ENCODE results near the gene CMIP.
A peak's percentile ranks its signal among the peaks of the same experiment; 100 is the strongest.

The CMIP gene

GRCh38 chr16:81486540-81487061 is 42.0 kb downstream of the CMIP start:
- no peak overlapping the region for H3K27ac ChIP-seq (ENCODE audit: low read length)

DNA sequence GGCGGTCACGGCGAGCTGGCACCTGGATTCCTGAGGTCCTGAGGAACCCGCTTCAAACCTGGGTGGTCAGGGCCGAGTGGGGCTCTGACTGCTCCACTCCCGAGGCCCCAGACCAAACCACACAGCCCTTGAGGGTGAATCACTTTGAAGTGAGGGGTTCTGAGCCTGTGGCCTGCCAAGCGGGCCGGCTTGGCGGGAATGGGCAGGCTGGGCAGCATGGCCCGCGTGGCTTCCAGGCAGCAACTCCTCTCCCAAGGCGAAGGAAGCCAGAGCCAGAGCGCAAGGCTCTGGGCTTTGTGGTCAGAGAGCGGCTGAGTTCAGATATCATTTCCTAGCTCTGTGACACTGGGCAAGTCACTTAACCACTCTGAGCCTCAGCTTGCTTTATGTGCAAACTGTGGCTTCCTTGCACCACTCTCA is 42.7 kb downstream of the CMIP start:
- peaks cover 17 to 27% of the 10 kb centered on the region in 2 donors for H3K4me1 ChIP-seq (ENCODE audit: control insufficient read depth in 1 of 2, insufficient read depth in 2 of 2, low read length in 2 of 2)
- H3K4me3 ChIP-seq (ENCODE audit: low read depth in 1 of 2, low read length in 2 of 2), result no peak overlapping the region
- H3K27ac ChIP-seq (ENCODE audit: low read length), result no peak overlapping the region

More at GRCh38 chr16:81486540-81487061, 42.0 kb downstream of the CMIP start:
- Histone ChIP-seq H3K4me1 (ENCODE audit: control insufficient read depth in 1 of 2, insufficient read depth in 2 of 2, low read length in 2 of 2) (peaks cover 13 to 20% of the 10 kb centered on the region in 2 donors), H3K36me3 (ENCODE audit: control insufficient read depth in 1 of 2, insufficient read depth in 2 of 2, low read length in 2 of 2) (no peaks in the 10 kb centered on the region), H3K9me3 (ENCODE audit: control insufficient read depth in 1 of 2, low read length in 2 of 2) (no peaks in the 10 kb centered on the region), H3K4me3 (ENCODE audit: low read depth in 1 of 2, low read length in 2 of 2) (no peak overlapping the region), H3K27me3 (ENCODE audit: low read depth, low read length) (no peaks in the 10 kb centered on the region)

DNA sequence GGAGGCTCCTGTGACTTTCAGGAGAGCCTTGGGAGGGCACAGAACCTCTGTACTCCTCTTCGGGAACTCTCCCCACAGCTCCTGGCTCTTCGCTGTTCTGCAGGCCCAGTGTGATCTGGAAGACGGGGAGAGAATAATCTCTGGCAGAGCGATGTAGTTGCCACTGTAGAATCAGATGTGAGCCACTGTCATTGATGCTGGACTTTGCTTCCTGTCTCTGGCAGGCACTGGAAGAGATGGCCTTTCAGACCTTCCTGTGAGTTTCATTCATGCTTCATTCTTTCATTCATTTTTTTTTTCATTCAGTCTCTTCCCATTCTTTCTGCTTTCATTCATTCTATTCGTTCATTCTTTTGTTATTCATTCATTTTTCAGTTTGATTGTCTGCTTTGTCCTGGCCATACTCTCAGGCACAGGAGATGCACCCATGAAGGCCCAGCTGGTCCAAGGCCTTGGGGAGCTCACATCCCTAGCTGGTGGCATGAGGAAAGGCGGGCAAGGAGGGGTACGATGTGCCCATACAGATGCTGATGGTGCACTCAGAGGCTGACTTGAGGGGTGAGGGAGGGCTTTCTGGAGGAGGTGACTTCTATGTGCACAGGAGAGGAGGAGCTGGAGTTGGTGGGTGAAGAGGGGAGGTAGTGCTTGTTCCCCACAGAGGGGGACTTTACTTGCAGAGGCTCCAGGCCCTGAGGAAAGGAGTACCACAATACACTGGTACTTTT is 44.2 kb downstream of the CMIP start:
- peaks cover 23 to 27% of the 10 kb centered on the region in 2 donors for H3K4me1 ChIP-seq (ENCODE audit: control insufficient read depth in 1 of 2, insufficient read depth in 2 of 2, low read length in 2 of 2)

More for the DNA sequence above, 42.7 kb downstream of the CMIP start:
- Histone ChIP-seq H3K9me3 (ENCODE audit: control insufficient read depth in 1 of 2, low read length in 2 of 2) (no peaks in the 10 kb centered on the region), H3K36me3 (ENCODE audit: control insufficient read depth in 1 of 2, insufficient read depth in 2 of 2, low read length in 2 of 2) (no peaks in the 10 kb centered on the region), H3K27me3 (ENCODE audit: low read depth, low read length) (no peaks in the 10 kb centered on the region)

GRCh38 chr16:81489547-81490267 is 45.1 kb downstream of the CMIP start:
- Histone ChIP-seq H3K4me3 (ENCODE audit: low read depth in 1 of 2, low read length in 2 of 2) (no peak overlapping the region), H3K9me3 (ENCODE audit: control insufficient read depth in 1 of 2, low read length in 2 of 2) (no peaks in the 10 kb centered on the region), H3K27me3 (ENCODE audit: low read depth, low read length) (no peaks in the 10 kb centered on the region), H3K27ac (ENCODE audit: low read length) (no peak overlapping the region), H3K4me1 (ENCODE audit: control insufficient read depth in 1 of 2, insufficient read depth in 2 of 2, low read length in 2 of 2) (peaks cover 19 to 21% of the 10 kb centered on the region in 2 donors), H3K36me3 (ENCODE audit: control insufficient read depth in 1 of 2, insufficient read depth in 2 of 2, low read length in 2 of 2) (no peaks in the 10 kb centered on the region)

More for the DNA sequence above, 44.2 kb downstream of the CMIP start:
- no peaks in the 10 kb centered on the region for H3K27me3 ChIP-seq (ENCODE audit: low read depth, low read length)
- no peak overlapping the region for H3K4me3 ChIP-seq (ENCODE audit: low read depth in 1 of 2, low read length in 2 of 2)
- no peak overlapping the region for H3K27ac ChIP-seq (ENCODE audit: low read length)
- H3K9me3 ChIP-seq (ENCODE audit: control insufficient read depth in 1 of 2, low read length in 2 of 2), result no peaks in the 10 kb centered on the region
- H3K36me3 ChIP-seq (ENCODE audit: control insufficient read depth in 1 of 2, insufficient read depth in 2 of 2, low read length in 2 of 2), result no peaks in the 10 kb centered on the region

DNA sequence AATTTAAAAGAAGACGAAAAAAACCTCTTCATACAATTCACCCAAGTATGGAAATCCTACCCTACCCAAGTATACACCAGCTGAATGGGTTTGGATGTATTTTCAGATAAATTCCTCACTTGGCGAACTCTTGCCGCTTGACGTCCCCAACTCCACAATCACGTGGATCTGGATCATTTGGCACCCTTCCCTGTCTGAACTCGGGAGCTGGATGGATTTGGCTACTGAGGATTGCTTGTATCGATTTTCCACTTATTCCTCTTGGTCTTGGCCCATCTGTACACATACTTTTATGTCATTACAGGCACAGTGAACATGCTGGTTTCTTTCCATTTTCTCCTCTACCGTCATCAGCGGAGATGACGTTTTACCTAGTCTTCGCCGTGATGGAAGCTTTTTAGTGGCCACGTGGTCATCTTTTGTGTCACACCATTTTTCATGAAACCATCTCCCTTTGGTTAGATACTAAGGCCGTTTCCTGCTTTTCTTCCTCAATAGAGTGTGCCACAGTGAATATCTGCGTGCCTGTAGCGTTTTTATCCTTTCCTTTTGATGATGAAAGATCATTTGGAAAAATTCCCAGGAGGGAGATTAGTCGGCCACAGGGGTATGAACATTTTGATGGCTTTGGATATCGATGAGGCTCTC is 47.1 kb downstream of the CMIP start:
- H3K36me3 ChIP-seq (ENCODE audit: control insufficient read depth in 1 of 2, insufficient read depth in 2 of 2, low read length in 2 of 2), result no peaks in the 10 kb centered on the region
- H3K27me3 ChIP-seq (ENCODE audit: low read depth, low read length), result no peaks in the 10 kb centered on the region
- H3K4me3 ChIP-seq (ENCODE audit: low read depth in 1 of 2, low read length in 2 of 2), result no peak overlapping the region
- peak overlapping the region; percentile 1 for H3K27ac ChIP-seq (ENCODE audit: low read length)
- H3K9me3 ChIP-seq (ENCODE audit: control insufficient read depth in 1 of 2, low read length in 2 of 2), result no peaks in the 10 kb centered on the region
- peaks cover 22 to 24% of the 10 kb centered on the region in 2 donors for H3K4me1 ChIP-seq (ENCODE audit: control insufficient read depth in 1 of 2, insufficient read depth in 2 of 2, low read length in 2 of 2)

DNA sequence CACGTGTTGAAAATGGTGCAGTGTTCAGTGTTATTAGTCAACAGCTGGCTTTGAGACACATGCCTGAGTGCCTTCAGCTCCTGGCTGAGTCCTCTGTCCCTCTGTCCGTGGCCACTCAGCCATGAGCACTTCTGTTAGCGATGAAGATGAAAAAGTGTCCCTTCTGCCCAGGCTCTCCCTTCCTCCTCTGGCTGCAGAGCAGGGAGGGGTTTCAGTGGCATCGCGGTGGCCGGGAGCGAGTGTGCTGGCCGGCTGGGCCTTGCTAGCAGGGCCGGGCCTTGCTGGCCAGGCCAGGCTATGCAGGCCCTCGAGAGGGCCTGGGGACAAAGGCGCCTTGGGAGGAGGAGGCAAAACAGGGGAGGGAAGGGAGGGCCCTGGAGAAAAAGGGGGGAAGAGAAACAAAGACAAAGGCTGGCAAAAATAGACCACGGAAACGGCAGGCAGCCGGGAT is 47.7 kb downstream of the CMIP start:
- Histone ChIP-seq H3K27ac (ENCODE audit: low read length) (peak overlapping the region; percentile 1), H3K27me3 (ENCODE audit: low read depth, low read length) (no peaks in the 10 kb centered on the region), H3K4me1 (ENCODE audit: control insufficient read depth in 1 of 2, insufficient read depth in 2 of 2, low read length in 2 of 2) (peaks cover 28 to 31% of the 10 kb centered on the region in 2 donors), H3K9me3 (ENCODE audit: control insufficient read depth in 1 of 2, low read length in 2 of 2) (no peaks in the 10 kb centered on the region), H3K4me3 (ENCODE audit: low read depth in 1 of 2, low read length in 2 of 2) (no peak overlapping the region), H3K36me3 (ENCODE audit: control insufficient read depth in 1 of 2, insufficient read depth in 2 of 2, low read length in 2 of 2) (no peaks in the 10 kb centered on the region)

DNA sequence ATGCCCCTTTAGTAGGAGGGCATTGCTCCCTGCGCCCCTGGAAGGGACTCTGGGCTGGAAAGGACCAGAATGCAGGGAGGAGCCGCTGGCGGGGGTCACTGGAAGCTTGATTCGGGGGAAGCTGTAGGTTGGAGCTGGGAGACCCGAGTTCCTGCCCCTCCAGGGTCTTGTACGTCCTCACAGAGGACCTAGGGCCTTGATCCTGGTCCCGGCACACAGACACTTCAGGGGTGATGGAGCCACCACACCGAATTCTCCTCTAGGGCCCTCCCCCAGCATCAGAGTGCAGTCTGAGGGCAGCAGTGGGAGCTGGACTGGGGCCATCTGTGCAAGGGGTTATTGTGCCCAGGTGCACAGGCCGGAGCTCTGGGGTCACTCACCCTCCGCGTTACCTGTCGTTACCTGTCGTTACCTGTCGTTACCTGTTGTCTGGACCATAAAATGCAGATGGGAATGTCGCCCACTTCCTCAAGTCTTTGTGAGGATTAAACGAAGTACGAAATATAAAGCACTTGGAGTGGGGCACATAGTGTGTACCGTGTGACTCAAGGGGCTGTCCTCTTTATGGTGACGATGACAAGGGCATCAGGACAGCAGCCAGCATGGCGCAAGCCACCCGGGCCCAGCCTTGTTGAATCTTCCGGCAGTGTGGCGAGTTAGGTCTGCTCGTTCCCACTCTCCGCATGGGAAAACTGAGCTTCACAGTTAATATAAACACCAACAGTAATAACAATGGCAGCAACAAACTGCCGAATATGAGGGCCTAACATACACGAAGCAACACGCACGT is 48.6 kb downstream of the CMIP start:
- Histone ChIP-seq H3K36me3 (ENCODE audit: control insufficient read depth in 1 of 2, insufficient read depth in 2 of 2, low read length in 2 of 2) (no peaks in the 10 kb centered on the region), H3K27ac (ENCODE audit: low read length) (no peak overlapping the region), H3K27me3 (ENCODE audit: low read depth, low read length) (no peaks in the 10 kb centered on the region), H3K4me1 (ENCODE audit: control insufficient read depth in 1 of 2, insufficient read depth in 2 of 2, low read length in 2 of 2) (peaks cover 35% of the 10 kb centered on the region in 2 donors), H3K4me3 (ENCODE audit: low read depth in 1 of 2, low read length in 2 of 2) (no peak overlapping the region), H3K9me3 (ENCODE audit: control insufficient read depth in 1 of 2, low read length in 2 of 2) (no peaks in the 10 kb centered on the region)

DNA sequence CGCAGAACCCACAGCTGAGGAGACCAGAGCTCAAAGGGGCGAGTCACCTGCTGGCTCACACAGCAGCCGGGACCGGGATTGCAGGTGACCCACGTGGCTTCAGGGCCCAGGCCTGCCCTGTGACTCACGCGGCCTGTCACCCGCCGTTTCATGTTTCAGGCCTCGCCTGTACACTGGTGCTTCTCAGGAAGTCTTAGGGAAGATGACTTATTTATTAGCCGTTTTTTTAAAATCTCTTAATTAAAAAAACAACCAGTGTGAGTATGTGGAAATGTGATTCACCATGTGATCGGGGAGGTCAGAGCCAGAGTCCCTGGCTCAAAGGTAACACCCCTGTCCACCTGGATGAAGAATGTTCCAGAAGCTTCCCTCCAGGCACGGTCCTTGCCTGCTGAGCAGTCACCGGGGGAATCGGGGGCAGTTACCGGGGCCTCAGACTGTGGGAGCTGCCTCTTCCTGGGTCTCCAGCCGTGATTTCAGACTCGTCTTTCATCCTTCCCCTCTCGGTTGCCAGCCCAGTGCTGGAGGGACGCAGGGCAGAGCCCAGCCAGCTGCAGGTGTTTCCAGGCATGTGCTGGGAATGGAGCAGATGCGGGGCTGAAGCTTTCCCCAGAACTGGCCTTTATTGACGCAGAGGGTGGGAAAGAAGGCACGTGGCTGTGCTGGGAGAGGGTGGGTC is 49.3 kb downstream of the CMIP start:
- Histone ChIP-seq H3K27ac (ENCODE audit: low read length) (peak overlapping the region; percentile 48), H3K4me3 (ENCODE audit: low read depth in 1 of 2, low read length in 2 of 2) (no peak overlapping the region), H3K36me3 (ENCODE audit: control insufficient read depth in 1 of 2, insufficient read depth in 2 of 2, low read length in 2 of 2) (no peaks in the 10 kb centered on the region), H3K4me1 (ENCODE audit: control insufficient read depth in 1 of 2, insufficient read depth in 2 of 2, low read length in 2 of 2) (peaks cover 35% of the 10 kb centered on the region in 2 donors), H3K27me3 (ENCODE audit: low read depth, low read length) (no peaks in the 10 kb centered on the region), H3K9me3 (ENCODE audit: control insufficient read depth in 1 of 2, low read length in 2 of 2) (no peaks in the 10 kb centered on the region)

GRCh38 chr16:81494434-81494806 is 49.8 kb downstream of the CMIP start:
- no peaks in the 10 kb centered on the region for H3K9me3 ChIP-seq (ENCODE audit: control insufficient read depth in 1 of 2, low read length in 2 of 2)
- H3K4me3 ChIP-seq (ENCODE audit: low read depth in 1 of 2, low read length in 2 of 2), result no peak overlapping the region
- peaks cover 31 to 35% of the 10 kb centered on the region in 2 donors for H3K4me1 ChIP-seq (ENCODE audit: control insufficient read depth in 1 of 2, insufficient read depth in 2 of 2, low read length in 2 of 2)
- no peaks in the 10 kb centered on the region for H3K27me3 ChIP-seq (ENCODE audit: low read depth, low read length)
- no peaks in the 10 kb centered on the region for H3K36me3 ChIP-seq (ENCODE audit: control insufficient read depth in 1 of 2, insufficient read depth in 2 of 2, low read length in 2 of 2)
- peak overlapping the region; percentile 48 for H3K27ac ChIP-seq (ENCODE audit: low read length)

DNA sequence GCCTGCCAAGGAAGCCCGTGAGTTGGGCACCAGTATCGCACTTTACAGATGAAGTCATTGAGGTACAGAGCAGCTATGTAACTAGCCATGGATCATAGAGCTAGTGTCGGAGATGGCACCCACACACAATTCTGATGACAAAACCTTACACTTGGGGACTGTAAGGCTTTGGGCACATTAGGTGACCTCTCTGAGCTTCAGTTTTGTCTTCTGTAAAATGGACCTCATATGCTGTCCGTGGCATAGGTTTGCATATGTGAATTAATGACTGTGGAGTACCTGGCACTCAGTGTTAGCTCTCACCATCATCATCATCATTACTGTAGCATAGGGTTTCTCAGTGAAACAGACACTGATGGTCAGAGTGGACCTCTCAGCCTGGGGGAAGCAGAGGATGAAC is 50.3 kb downstream of the CMIP start:
- peak overlapping the region; percentile 21 for H3K27ac ChIP-seq (ENCODE audit: low read length)

More for the DNA sequence above, 50.3 kb downstream of the CMIP start:
- Histone ChIP-seq H3K36me3 (ENCODE audit: control insufficient read depth in 1 of 2, insufficient read depth in 2 of 2, low read length in 2 of 2) (no peaks in the 10 kb centered on the region), H3K27me3 (ENCODE audit: low read depth, low read length) (no peaks in the 10 kb centered on the region), H3K4me3 (ENCODE audit: low read depth in 1 of 2, low read length in 2 of 2) (no peak overlapping the region), H3K4me1 (ENCODE audit: control insufficient read depth in 1 of 2, insufficient read depth in 2 of 2, low read length in 2 of 2) (peaks cover 31 to 35% of the 10 kb centered on the region in 2 donors), H3K9me3 (ENCODE audit: control insufficient read depth in 1 of 2, low read length in 2 of 2) (no peaks in the 10 kb centered on the region)

Measured in muscle layer of duodenum (tissue), 2 donors.